PFSK-1 (cell line): Measurements from ENCODE around the gene ATP6V0B.

Experiments
- FOXP2 ChIP-seq: optimal IDR thresholded peaks from 2 replicates; pipeline ENCODE3; 2011; ENCODE audit warnings: borderline replicate concordance, control low read depth, inconsistent platforms; ENCODE audit not compliant: insufficient read depth; ENCODE audit errors: extremely low read length, extremely low read depth
- POLR2AphosphoS5 ChIP-seq: IDR thresholded peaks from 2 replicates; pipeline ENCODE4 v1.6.1; 2012; ENCODE audit warnings: low read depth, mild to moderate bottlenecking, control low read depth, low read length, moderate library complexity
- REST ChIP-seq, 2 experiments: IDR thresholded peaks; 2 replicates each; pipeline versions ENCODE4 v1.6.1 to v1.8.0; 2011 to 2012; ENCODE audit warnings: low read depth in 2 of 2, low read length in 2 of 2, control low read depth in 1 of 2, inconsistent platforms in 1 of 2, mild to moderate bottlenecking in 1 of 2, moderate library complexity in 1 of 2; ENCODE audit not compliant: insufficient read depth in 1 of 2
- SIN3A ChIP-seq: IDR thresholded peaks from 2 replicates; pipeline ENCODE4 v1.6.1; 2012; ENCODE audit warnings: mild to moderate bottlenecking, low read length, moderate library complexity, borderline replicate concordance; ENCODE audit not compliant: insufficient read depth
- TAF1 ChIP-seq: IDR thresholded peaks from 2 replicates; pipeline ENCODE4 v1.6.1; 2012; ENCODE audit warnings: low read length, control low read depth, borderline replicate concordance; ENCODE audit not compliant: insufficient read depth

GRCh38 chr1:43954036-43954435 lies 20.7 kb upstream of the ATP6V0B start:
- TF ChIP-seq POLR2AphosphoS5 (no peak), REST (IDR thresholded peaks at IDR 0.05; ENCODE audit: insufficient read depth in 1 of 2, low read depth in 2 of 2, low read length in 2 of 2) (no peak), SIN3A (no peak), TAF1 (no peak), FOXP2 (no peak)
